A673 (cell line): Measurements from ENCODE around the gene SUPT3H. TPM values are rescaled to one million over a fixed set of nuclear protein-coding genes. Genes with fewer than 3 reads are reported as not detected.

Source experiments
- BruUV-seq: library from RNA; stranded (reverse); fragments of 400-500 nt; replicated peaks from 2 replicates; lab custom pipeline; 2021; lab: Mats Ljungman, UMichigan
- CTCF ChIA-PET: fragments of 300-600 bp; sonication (Branson Sonifier 250); formaldehyde crosslinking; loops from one replicate; lab custom pipeline; 2022; ENCODE audit warnings: antibody characterized with exemption; lab: Charles Lee
- POLR2A ChIA-PET: fragments of 300-600 bp; sonication (Branson Sonifier 250); formaldehyde crosslinking; loops from one replicate; lab custom pipeline; 2022; ENCODE audit warnings: antibody characterized with exemption; ENCODE audit not compliant: low non-redundant PET; lab: Charles Lee
- DNase-seq: peaks from one replicate; pipeline ENCODE4 v3.0.0-alpha.2; 2015; ENCODE audit warnings: low spot score
- H3K27ac ChIP-seq: fragments of 200-600 bp; sonication (generic); 2 replicates; pipeline ENCODE4 v1.5.1; 2016; ENCODE audit warnings: mixed run types, low read depth, mild to moderate bottlenecking, mixed read lengths, antibody characterized with exemption, low read length; ENCODE audit not compliant: poor library complexity, severe bottlenecking
- H3K27me3 ChIP-seq: fragments of 200-600 bp; sonication (generic); replicated peaks from 2 replicates; pipeline ENCODE4 v1.6.1; 2017; ENCODE audit warnings: mixed run types, low read depth, mild to moderate bottlenecking, mixed read lengths, antibody characterized with exemption, low read length; ENCODE audit not compliant: insufficient read depth, poor library complexity
- H3K36me3 ChIP-seq: fragments of 200-600 bp; sonication (generic); 2 replicates; pipeline ENCODE4 v1.6.1; 2016; ENCODE audit warnings: mixed run types, mild to moderate bottlenecking, mixed read lengths, antibody characterized with exemption, low read length; ENCODE audit not compliant: insufficient read depth, poor library complexity, severe bottlenecking
- H3K4me1 ChIP-seq: fragments of 200-600 bp; sonication (generic); 2 replicates; pipeline ENCODE4 v1.6.1; 2017; ENCODE audit warnings: mixed run types, mild to moderate bottlenecking, mixed read lengths, antibody characterized with exemption, low read length; ENCODE audit not compliant: insufficient read depth, poor library complexity, severe bottlenecking
- H3K4me3 ChIP-seq: fragments of 200-600 bp; sonication (generic); 2 replicates; pipeline ENCODE4 v1.5.1; 2016; ENCODE audit warnings: low read depth, mixed run types, mild to moderate bottlenecking, mixed read lengths, low read length; ENCODE audit not compliant: poor library complexity, severe bottlenecking
- H3K9me3 ChIP-seq: fragments of 200-600 bp; sonication (generic); 2 replicates; pipeline ENCODE4 v1.6.1; 2016; ENCODE audit warnings: mixed run types, low read depth, mild to moderate bottlenecking, mixed read lengths, antibody characterized with exemption, low read length; ENCODE audit not compliant: poor library complexity, severe bottlenecking
- CTCF ChIP-seq: fragments of 300-800, 200-600 bp; sonication (generic); conservative IDR thresholded peaks from 2 replicates; pipeline ENCODE4 v1.5.1; 2017; ENCODE audit warnings: low read depth, mild to moderate bottlenecking, antibody characterized with exemption, low read length, moderate library complexity, mixed read lengths
- EZH2 ChIP-seq: fragments of 200-600 bp; sonication (generic); IDR thresholded peaks from 2 replicates; pipeline ENCODE4 v1.6.1; 2017; ENCODE audit warnings: borderline replicate concordance, low read depth, mild to moderate bottlenecking, mixed read lengths, antibody characterized with exemption, low read length; ENCODE audit not compliant: poor library complexity, severe bottlenecking
- intact Hi-C: fragments of 100-400 bp; cut with micrococcal nuclease; formaldehyde crosslinking; loops from one replicate; pipeline ENCODE4 v1.10.0; 2022; ENCODE audit not compliant: unreplicated experiment
- total RNA-seq: library from RNA; stranded (reverse); gene quantifications from 2 replicates; pipeline ENCODE4 v1.2.3, GENCODE V29; 2021

Gene SUPT3H
- total RNA-seq, 1 experiment from 2014 or later, result 10.8 TPM

- CTCF ChIA-PET, result no interaction called here
These were observed 588.7 kb downstream of the SUPT3H start for GRCh38 chr6:44789061-44789460.

GRCh38 chr6:44788387-44788981 lies 589.2 kb downstream of the SUPT3H start:
- ChIA-PET CTCF (no interaction called here), POLR2A (no interaction called here)
- Histone ChIP-seq H3K4me1 (no peaks in the 10 kb centered on the region), H3K9me3 (no peaks in the 10 kb centered on the region), H3K27ac (no peak overlapping the region), H3K27me3 (no peaks in the 10 kb centered on the region), H3K36me3 (no peaks in the 10 kb centered on the region), H3K4me3 (no peak overlapping the region)
- BruUV-seq, result no TSS peak
- no peak for DNase-seq
- TF ChIP-seq EZH2 (no peak), CTCF (no peak)
- intact Hi-C loops, result no loop called here

More at GRCh38 chr6:44789061-44789460, 588.7 kb downstream of the SUPT3H start:
- no peaks in the 10 kb centered on the region for H3K9me3 ChIP-seq
- POLR2A ChIA-PET, result no interaction called here
- no peaks in the 10 kb centered on the region for H3K36me3 ChIP-seq
- H3K4me3 ChIP-seq, result no peak overlapping the region
- intact Hi-C loops, result no loop called here
- TF ChIP-seq CTCF (no peak), EZH2 (no peak)
- DNase-seq, result no peak
- no peaks in the 10 kb centered on the region for H3K4me1 ChIP-seq
- BruUV-seq, result no TSS peak
- H3K27ac ChIP-seq, result no peak overlapping the region
- no peaks in the 10 kb centered on the region for H3K27me3 ChIP-seq

DNA sequence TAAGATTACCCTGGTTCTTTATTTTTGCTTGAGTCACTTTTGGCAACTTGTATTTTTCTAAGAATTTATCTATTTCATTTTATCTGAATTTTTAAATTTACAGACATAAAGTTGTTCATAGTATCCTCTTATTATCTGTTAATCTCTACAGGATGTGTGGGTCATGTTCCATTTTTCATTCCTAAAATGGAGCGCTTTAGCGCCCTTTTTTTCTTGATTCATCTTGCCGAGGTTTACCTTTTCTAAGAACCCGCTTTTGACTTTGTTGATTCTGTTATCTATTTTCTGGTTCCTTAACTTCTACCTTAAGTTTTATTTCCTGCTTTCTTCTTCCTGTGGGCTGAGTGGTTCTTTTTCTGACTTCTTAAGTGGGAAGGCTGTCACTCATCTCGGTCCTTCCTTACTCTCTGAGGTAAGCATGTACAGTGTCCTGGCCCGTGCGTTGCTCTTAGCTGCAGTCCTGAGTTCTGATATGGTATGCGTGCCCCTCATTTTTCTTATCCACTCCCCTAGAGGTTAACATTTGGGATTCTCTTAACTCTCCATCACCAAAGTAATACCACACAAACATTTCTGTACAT lies 590.4 kb downstream of the SUPT3H start:
- H3K4me1 ChIP-seq, result no peaks in the 10 kb centered on the region
- intact Hi-C loops, result no loop called here
- no peaks in the 10 kb centered on the region for H3K27me3 ChIP-seq
- no peak overlapping the region for H3K27ac ChIP-seq
- ChIA-PET CTCF (no interaction called here), POLR2A (no interaction called here)
- TF ChIP-seq CTCF (no peak), EZH2 (no peak)
- no peaks in the 10 kb centered on the region for H3K36me3 ChIP-seq
- no peak overlapping the region for H3K4me3 ChIP-seq
- H3K9me3 ChIP-seq, result no peaks in the 10 kb centered on the region
- no TSS peak for BruUV-seq
- no peak for DNase-seq
